HG03280 (cell line): ENCODE results near the gene ARMH4.

ENCODE experiments used
- ATAC-seq: cut with Tn5 transposase; IDR thresholded peaks from one replicate; pipeline ENCODE4 v1.9.1; 2021; ENCODE audit warnings: mild to moderate bottlenecking, moderate library complexity; ENCODE audit not compliant: unreplicated experiment

ARMH4 gene

GRCh38 chr14:57974896-57975295 lies 177.1 kb downstream of the ARMH4 start:
- ATAC-seq: no peak

- no peak for ATAC-seq
Observed at GRCh38 chr14:57970594-57970993, 181.4 kb downstream of the ARMH4 start.

GRCh38 chr14:57970175-57970574 lies 181.8 kb downstream of the ARMH4 start:
- ATAC-seq: no peak

- ATAC-seq: no peak
Observed at GRCh38 chr14:57963071-57963470, 188.9 kb downstream of the ARMH4 start.

GRCh38 chr14:57962325-57963035 lies 189.5 kb downstream of the ARMH4 start:
- no peak for ATAC-seq

- no peak for ATAC-seq
Observed at GRCh38 chr14:57961786-57962060, 190.3 kb downstream of the ARMH4 start.

- no peak for ATAC-seq
Observed at GRCh38 chr14:57960946-57961785, 190.8 kb downstream of the ARMH4 start.

GRCh38 chr14:57957441-57957840 lies 194.6 kb downstream of the ARMH4 start:
- ATAC-seq: no peak
